ENCODE measurements around the gene LDLRAD1.

The LDLRAD1 gene

GRCh38 chr1:53963460-53963859, 54.5 kb downstream of the LDLRAD1 start:
- no peak overlapping the region for H3K4me3 ChIP-seq (ENCODE audit: low read depth, low read length)
- no peak for DNase-seq (ENCODE audit: low read depth, low spot score)
- TF ChIP-seq CTCF (IDR thresholded peaks at IDR 0.05; ENCODE audit: insufficient read depth, low read length, missing control alignments) = no peak
- POLR2A ChIA-PET = no interaction called here
- CTCF ChIA-PET = interaction anchor here (0.7 to 1.5 kb wide), 3 partner anchors 10 to 85 kb away, joined by 3 to 6 read pairs (median 3); no protein-coding TSS in a partner anchor

- ChIA-PET POLR2A (no interaction called here), CTCF (interaction anchor here (0.9 to 5.2 kb wide), 5 partner anchors 9 to 103 kb away, joined by 3 to 102 read pairs (median 6); no protein-coding TSS in a partner anchor)
- TF ChIP-seq CTCF (IDR thresholded peaks at IDR 0.05; ENCODE audit: insufficient read depth, low read length, missing control alignments) = no peak
- DNase-seq (ENCODE audit: low read depth, low spot score) = no peak
- no peak overlapping the region for H3K4me3 ChIP-seq (ENCODE audit: low read depth, low read length)
These were observed 55.6 kb downstream of the LDLRAD1 start for GRCh38 chr1:53962395-53962794.

GRCh38 chr1:53959664-53960250, 58.2 kb downstream of the LDLRAD1 start:
- no peak for DNase-seq (ENCODE audit: low read depth, low spot score)
- POLR2A ChIA-PET = interaction anchor here (0.7 kb wide), 1 partner anchor 23 kb away, joined by 5 read pairs; no protein-coding TSS in a partner anchor
- CTCF ChIA-PET = interaction anchor here (0.6 to 5.2 kb wide), 26 partner anchors 8 to 360 kb away, joined by 3 to 102 read pairs (median 4); partner anchors contain the start of genes IFT25, LRRC42 and YIPF1

More at GRCh38 chr1:53959664-53960250, 58.2 kb downstream of the LDLRAD1 start:
- peak; percentile 30 for TF ChIP-seq CTCF (IDR thresholded peaks at IDR 0.05; ENCODE audit: insufficient read depth, low read length, missing control alignments)
- H3K4me3 ChIP-seq (ENCODE audit: low read depth, low read length) = no peak overlapping the region
